Embryonic facial prominence (tissue), 1 donor: ENCODE results near the gene TBL1XR1.
"Not testable (repeated sequence)": the region's sequence is repeated elsewhere in the genome, so short reads cannot be mapped to it uniquely, and the experiment has no call there.

Experiments used
- DNase-seq: peaks from one replicate; pipeline ENCODE4 v3.0.0-alpha.2; 2016; ENCODE audit errors: extremely low spot score

TBL1XR1 gene

DNA sequence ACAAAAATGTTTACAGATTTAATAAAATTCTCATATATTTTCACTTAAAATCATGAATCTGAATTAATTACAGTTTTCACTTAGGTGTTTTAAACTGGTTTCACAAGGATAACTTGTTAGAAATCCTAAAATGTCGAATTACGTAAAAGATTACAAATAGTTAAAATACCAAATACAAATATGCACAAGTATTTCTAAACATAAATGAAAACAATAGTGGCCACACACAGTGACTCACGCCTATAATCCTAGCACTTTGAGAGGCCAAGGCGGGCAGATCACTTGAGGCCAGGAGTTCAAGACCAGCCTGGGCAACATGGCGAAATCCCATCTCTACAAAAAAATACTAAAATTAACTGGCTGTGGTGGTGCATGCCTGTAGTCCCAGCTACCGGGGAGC lies 10.9 kb upstream of the TBL1XR1 start:
- DNase-seq = no peak

DNA sequence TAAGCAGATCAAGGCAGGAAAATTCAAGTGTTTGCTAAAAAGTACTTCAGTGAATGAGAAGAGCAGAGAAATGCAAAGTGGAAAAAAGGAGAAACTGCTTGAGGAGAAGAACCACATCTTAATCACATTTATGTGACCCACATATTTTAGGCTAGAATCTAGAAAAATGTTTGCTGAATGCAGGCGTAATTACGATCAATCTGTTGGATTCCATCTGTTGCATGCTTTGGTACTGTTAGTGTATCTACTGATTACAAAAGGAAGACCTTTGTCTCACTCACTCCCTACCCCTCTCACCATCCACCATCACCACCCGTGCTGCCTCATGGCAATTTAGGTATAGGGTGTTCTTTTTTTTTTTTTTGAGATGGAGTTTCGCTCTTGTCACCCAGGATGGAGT lies 9.7 kb upstream of the TBL1XR1 start:
- DNase-seq = no peak

DNA sequence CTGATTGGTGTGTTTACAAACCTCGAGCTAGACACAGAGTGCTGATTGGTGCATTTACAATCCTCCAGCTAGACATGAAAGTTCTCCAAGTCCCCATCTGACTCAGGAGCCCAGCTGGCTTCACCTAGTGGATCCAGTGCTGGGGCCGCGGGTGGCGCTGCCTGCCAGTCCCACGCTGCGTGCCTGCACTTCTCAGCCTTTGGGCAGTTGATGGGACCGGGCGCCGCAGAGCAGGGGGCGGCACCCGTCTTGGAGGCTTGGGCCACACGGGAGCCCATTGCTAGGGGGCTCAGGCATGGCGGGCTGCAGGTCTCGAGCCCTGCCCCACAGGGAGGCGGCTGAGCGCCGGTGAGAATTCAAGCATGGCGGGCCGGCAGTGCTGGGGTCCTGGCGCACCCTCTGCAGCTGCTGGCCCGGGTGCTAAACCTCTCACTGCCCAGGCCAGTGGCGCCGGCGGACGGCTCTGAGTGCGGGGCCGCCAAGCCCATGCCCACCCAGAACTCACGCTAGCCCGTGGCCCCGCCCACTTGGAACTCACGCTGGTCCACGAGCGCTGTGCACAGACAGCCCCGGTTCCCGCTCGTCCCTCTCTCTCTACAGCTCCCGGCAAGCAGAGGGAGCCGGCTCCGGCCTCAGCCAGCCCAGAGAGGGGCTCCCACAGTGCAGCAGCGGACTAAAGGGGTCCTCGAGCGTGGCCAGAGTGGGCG lies 6.6 kb upstream of the TBL1XR1 start:
- DNase-seq = no peak

DNA sequence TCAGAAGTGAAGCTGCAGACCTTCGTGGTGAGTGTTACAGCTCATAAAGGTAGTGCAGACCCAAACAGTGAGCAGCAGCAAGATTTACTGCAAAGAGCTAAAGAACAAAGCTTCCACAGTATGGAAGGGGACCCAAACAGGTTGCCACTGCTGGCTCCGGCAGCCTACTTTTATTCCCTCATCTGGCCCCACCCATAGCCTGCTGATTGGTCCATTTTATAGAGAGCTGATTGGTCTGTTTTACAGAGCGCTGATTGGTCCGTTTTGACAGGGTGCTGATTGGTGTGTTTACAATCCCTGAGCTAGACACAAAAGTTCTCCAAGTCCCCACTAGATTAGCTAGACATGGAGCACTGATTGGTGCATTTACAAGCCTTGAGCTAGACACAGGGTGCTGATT lies 5.7 kb upstream of the TBL1XR1 start:
- DNase-seq = not testable (repeated sequence)

DNA sequence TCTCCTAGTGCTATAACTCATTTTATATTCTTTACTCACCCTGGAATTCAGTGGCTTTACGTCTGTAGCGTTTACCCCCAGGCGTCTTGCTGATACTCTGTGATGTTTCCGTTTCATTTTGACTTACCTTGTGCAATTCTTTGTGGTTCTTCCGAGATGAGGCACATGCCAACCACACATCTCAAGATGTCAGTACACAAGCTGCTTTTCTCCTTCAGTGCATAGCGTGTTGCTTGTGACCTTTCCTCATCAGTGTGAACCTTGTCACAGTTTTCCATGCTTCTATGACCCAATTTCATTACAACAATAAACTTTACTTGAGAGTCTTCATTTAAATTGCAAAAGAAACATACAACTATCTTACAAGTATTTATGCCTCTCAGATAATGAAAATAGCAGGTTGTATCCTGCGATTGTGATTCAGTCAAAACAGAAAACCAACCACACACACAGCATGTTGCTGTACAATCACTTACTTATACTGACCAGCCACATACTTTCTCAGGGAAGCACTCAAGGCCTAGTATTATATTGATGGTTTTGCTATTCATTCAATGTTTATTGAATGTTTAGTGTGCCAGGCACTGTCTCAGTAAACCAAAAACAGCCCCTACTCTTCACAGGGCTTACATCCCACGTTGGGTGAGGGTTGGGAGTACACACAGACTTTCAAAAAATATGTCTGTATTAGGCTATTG lies 4.6 kb upstream of the TBL1XR1 start:
- no peak for DNase-seq

DNA sequence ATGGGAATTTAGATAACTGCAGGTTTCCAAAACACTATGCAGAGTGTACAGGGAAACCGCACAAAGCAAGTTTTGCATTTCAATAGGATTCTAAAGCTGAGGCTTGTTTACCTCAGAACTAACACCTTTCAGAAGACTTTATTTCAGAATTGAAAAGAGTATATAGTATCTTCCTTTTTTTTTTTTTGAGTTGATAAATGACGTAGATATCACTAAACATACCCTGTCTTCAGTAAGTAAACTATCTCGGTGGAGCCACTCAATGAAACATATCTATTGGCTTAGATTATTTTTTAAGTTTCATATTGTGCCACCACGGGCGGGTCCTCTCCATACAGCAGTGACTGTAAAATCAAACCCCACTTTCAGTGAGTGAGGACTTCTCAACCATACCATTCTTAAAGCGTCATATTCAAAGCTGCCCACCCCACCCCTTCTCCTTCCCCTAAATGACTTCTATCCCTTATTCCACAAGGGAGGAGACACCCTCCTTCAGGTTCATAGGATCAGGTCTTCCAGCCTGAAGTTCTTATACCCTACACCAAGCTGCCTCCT lies 2.0 kb upstream of the TBL1XR1 start:
- no peak for DNase-seq

DNA sequence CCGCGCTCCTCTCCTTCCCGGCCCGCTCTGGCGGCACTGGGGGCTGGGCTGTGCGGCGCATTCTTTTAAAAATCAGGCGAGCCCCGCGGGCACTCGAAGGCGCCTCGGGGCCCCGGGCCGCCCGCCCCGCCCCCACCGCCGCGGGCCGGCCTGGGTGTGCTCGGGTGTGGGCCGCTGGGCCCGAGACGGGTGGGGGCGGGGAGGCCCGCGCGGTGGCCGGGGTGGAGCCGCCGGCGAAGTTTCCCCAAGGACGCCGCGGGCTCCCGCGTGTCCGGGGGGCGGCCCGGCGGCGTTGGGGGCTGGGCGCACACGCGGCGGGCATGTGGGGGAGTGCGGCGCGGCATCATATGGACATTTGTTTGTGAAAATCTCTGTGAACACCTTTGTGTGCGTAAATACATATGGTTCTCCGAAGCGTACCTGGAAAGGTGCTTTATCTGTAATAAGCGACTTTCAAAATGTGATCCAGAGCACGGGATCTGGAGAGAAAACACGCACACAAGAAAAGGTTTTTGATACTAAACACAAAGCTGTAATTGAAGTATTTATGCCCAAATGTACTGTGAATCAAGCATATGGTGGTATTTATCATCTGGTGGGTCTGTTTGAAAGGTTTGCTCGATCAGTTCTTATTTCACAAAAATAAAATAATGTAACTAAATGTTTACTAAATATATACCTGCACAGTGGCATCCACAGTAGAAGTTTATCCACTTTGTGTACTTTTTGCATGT lies 612 bp upstream of the TBL1XR1 start:
- DNase-seq = no peak

DNA sequence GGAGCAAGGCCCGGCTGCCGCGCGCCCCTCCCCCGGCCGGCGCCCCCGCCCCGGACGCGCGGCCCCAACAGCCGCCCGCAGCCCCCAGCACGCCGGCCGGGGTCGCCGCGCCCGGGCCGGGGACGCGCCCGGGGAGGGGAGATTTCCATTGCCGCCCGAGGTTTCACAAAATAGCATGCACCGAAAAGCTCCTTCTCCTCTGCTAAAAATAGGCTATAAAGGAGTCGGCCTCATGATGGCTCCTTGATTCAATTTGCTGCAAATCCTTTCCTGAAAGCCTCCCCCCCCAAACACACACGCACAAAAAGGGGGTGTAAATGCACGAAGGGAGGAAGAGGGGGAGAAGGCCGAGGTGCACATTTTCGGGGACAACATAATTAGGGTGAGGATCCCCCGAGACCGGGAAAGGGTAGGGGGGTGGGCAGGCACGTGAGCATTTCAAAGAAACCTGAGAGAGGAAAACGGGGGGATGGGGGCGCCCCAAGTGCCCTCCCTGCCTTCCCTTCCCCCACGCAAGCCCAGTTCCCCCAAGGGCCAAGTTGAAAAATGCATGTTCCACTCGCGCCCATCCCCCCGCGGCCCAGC lies 734 bp downstream of the TBL1XR1 start:
- no peak for DNase-seq

DNA sequence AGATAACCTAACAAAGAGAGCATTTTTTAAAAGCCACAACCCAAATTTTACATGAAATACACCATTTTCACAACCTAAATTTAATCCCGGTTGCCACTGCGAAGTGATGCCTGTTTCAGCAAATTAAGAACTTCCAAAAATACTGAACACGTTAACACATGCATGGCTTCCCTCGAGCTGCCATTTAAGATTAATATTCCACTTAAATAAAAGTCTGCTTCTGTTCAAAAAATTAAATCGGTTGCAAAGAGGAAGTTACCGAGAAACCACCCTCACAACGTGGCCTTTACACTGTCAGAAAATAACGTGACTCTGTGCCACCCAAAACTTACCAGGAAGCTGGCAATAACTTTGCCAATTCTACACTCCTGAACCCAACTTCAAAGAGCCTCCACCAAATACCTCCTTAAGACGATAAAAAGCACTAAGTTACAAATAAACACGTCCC lies 1.2 kb downstream of the TBL1XR1 start:
- DNase-seq = no peak

DNA sequence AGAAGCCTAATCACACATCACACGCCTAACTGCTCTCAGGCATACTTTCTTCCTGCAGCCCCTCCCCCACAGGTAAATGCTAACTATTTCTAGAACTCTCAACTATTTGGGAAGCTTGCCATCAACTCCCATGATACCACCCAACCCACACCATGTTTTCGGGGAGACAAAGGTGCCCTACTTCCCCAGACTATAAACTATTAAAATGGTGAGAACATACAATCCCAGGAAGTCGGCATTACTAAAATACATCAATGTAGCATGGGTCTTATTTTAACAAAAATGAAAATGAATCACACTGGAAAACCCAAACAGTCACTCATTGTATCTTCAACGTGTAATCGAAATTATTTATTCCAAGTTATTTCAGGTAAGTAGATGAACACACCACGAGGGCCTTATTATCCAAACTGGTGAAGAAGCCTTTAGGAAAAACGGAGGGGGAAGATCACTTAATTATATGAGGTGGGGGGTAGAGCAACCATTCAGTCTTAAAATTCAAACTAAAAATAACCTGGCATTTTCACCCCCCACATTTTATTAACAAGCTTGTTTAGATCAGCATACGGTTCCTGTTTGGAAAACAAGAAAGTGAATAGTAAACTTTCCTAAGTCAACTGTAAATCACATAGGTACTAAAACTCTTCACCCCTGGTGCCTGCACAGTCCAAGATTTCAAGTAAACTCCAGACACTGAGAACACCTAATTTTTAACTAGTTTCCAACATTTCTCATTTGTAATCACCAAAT lies 1.9 kb downstream of the TBL1XR1 start:
- no peak for DNase-seq

DNA sequence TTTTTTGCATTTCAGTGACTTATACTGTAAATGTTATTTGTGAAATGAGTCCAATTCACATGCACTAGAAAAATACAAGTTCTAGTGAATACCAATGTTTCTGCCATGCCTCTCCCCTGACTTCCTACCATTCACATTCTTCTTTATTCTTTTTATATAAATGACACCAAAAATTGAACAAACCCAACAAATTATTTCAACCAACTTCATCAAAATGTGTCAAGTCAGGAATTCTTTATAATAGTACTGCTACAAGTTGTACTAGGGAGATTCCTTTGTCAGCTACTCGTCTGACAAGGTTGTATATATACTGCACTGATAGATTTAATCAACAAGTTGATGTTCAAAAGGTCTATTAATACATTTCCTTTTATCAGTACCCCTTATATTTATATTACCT lies 3.0 kb downstream of the TBL1XR1 start:
- no peak for DNase-seq

DNA sequence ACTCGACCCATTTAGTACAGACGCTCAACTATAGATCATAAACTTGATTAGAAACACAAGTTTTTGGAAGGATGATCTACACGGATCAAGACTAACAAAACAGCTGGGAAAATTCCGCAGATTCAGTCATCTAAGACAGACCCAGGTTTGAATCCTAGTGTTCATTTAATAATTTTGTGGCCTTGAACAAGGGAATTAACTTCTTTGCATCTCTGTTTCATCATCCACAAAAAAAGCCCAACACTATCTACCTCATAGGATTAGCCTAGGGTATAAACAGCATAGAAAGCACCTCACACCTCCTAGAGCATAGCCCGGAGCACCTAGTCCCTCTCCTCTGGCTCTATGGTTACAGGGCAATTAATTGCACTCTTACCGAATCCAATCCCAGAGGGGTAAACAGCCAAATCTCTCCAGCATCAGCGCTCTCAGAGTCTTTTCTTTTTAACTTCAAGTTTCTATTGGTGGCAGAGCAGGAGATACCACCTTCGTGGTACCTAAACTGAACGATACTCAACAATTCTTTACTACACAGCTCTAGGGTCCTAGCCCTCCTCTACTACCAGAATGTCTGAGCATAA lies 3.5 kb downstream of the TBL1XR1 start:
- no peak for DNase-seq

DNA sequence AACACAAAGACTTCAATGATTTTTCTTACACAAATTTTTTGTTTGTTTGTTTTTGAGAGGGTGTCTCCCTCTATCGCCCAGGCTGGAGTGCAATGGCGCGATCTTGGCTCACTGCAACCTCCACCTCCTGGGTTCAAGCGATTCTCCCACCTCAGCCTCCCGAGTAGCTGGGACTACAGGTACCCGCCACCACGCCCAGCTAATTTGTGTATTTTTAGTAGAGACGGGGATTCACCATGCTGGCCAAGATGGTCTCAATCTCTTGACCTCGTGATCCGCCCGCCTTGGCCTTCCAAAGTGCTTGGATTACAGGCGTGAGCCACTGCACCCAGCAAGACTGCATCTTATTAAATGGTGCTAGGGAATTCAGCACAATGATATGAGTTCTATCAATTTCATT lies 4.0 kb downstream of the TBL1XR1 start:
- not testable (repeated sequence) for DNase-seq

DNA sequence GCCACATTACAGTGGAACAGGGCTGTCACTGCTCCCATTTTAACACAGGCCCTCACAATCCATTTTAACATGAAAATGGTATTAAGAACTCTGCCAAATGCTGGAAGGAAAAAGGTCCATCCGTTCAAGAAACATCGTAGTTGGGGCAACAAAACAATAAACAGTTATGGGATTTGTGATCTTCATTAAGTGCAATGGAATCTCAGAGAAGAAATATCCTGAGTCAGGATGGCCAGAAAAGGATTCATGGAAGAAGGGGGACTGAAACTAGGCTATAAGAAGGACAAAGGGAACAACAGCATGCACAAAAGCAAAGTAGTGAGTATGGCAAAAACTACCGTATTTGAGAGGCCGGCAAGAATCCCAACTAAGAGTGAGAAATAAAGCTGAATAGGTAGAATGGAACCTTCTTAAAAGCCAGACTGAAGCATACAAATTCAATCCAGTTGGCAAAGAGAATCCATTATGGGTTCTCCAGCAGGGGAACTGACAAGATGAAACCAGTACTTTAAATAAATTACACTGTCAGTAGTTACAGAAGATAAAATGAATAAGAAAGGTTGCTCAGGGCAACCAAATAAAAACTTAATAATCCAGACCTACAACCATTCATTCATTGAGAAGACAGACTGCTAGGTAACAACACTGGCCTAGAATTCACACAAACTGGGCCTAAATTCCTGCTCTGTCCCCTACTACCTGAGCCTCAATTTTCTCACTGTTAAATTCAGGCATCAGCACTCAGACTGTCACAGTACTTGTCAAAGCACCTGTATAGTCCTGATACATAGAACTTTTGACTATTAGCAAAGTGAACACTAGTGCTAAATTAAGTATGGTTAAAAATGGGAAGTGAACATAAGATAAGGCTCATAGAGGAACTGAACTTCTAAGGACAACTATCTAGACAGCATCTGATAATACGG lies 6.3 kb downstream of the TBL1XR1 start:
- no peak for DNase-seq

DNA sequence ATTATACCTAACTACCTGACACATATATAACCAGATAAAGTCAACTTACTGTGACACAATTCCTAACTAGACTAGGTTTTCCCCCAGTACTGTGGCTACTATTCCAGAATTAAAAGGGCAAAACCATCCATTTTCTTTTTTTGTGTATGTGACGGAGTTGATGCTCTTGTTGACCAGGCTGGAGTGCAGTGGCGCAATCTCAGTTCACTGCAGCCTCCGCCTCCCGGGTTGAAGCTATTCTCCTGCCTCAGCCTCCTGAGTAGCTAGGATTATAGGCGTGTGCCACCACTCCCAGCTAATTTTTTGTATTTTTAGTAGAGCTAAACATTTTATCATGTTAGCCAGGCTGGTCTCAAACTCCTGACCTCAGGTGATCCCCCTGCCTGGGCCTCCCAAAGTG lies 7.1 kb downstream of the TBL1XR1 start:
- not testable (repeated sequence) for DNase-seq

DNA sequence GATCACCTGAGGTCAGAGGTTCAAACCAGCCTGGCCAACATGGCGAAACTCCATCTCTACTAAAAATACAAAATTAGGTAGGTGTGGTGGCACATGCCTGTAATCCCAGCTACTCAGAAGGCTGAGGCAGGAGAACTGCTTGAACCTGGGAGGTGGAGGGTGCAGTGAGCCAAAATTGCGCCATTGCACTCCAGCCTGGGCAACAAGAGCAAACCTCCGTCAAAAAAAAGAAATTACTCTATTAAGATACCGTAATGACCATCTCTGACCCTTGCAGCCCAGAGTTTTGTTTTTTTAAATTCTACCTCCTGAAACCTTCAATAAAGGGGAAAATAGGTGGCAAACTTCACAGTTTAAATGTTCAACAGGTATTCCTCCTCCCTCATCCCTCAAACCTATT lies 9.0 kb downstream of the TBL1XR1 start:
- DNase-seq = not testable (repeated sequence)

DNA sequence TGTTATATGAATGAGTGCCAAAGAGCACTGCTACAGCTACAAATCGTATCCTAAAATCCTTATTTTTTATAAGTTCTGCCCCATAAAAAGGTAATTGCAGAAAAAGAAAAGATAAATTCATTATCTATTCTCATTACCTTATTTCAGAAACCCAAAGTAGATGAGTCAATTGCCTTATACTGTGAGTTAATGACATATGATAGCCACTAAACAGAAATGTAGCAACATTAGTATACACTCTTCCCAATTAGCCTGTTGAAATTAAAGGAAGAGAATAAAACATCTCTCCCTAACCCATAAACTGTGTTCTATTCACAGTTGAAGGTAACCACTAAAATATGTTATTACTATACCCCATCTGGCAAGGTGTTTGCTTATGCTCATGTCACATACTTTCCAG lies 11.0 kb downstream of the TBL1XR1 start:
- DNase-seq = no peak

DNA sequence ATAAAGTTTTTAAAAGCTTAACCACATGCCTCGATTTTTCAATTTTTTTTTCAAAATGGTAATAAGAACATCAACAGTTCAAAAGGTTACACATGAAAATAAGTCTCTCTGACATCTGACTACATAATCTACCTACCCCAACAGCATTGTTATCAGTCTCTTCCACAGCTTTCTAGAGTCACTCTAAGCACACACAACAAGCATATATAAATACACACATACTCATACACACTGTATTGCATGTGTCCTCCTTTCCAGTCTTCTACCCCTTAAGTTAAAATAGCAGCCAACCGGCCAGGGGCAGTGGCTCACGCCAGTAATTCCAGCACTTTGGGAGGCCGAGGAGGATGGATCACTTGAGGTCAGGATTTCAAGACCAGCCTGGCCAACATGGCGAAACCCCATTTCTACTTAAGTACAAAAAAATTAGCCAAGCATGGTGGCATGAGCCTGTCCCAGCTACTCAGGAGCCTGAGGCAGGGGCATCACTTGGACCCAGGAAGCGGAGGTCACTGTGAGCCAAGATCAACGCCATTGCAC lies 12.2 kb downstream of the TBL1XR1 start:
- no peak for DNase-seq

DNA sequence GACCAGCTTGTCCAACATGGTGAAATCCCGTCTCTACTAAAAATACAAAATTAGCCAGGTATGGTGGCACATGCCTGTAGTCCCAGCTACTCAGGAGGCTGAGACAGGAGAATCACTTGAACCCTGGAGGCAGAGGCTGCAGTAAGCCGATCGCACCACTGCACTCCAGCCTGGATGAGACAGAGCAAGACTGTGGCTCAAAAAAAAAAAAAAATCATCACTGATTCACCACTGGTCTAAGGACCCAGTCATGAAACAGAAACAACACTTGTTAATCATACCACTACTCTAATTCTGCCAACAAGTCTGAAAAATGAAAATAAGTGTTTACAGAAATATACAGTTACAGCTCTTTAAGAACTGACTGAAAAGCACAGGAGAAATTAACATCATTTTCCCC lies 12.7 kb downstream of the TBL1XR1 start:
- not testable (repeated sequence) for DNase-seq

DNA sequence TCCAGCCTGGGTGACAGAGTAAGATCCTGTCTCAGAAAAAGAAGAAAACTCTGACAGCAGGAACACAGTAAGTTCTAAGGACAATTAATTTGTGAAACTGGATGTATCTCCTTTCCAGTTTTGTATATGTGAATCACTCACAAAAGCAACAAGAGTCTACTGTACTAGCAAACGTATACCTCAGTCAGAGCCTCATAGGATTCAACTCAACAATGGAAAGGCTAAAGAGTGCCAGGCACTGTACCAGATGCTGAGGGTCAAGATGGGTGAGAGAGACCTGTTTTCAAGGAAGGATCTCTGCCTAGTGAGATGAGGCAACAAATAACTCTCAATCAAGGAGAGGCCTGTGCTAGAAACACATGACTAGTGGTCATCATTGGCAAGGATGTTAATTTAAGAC lies 14.9 kb downstream of the TBL1XR1 start:
- no peak for DNase-seq
